PC-9 (cell line): ENCODE measurements around the gene LRCOL1. TPM values are rescaled to one million over a fixed set of nuclear protein-coding genes. Genes with fewer than 3 reads are reported as not detected.

Experiments
- BruUV-seq: library from RNA; stranded (reverse); fragments of 400-500 nt; replicated peaks from 2 replicates; lab custom pipeline; 2021; lab: Mats Ljungman, UMichigan
- CTCF ChIA-PET: fragments of 300-600 bp; sonication (Branson Sonifier 250); formaldehyde crosslinking; loops from one replicate; lab custom pipeline; 2022; ENCODE audit warnings: antibody characterized with exemption; lab: Charles Lee
- POLR2A ChIA-PET: fragments of 300-600 bp; sonication (Branson Sonifier 250); formaldehyde crosslinking; loops from one replicate; lab custom pipeline; 2022; ENCODE audit warnings: antibody characterized with exemption; ENCODE audit not compliant: unreplicated experiment; lab: Charles Lee
- DNase-seq, 2 experiments: peaks; one replicate each; pipeline versions ENCODE4 v3.0.0 to v3.0.0-alpha.2; 2015 to 2022; ENCODE audit warnings: mixed read lengths in 1 of 2
- H2AFZ ChIP-seq: fragments of 200-600 bp; sonication (generic); 2 replicates; pipeline ENCODE4 v1.8.1; 2017; ENCODE audit warnings: antibody characterized with exemption
- H3F3A ChIP-seq: fragments of 200-600 bp; sonication (generic); 2 replicates; pipeline ENCODE4 v1.8.1; 2017; ENCODE audit warnings: antibody characterized with exemption, mild to moderate bottlenecking, low read depth; ENCODE audit not compliant: insufficient read depth
- H3K27ac ChIP-seq: fragments of 200-600 bp; sonication (generic); 2 replicates; pipeline ENCODE4 v1.6.1; 2016; ENCODE audit warnings: mixed run types
- H3K27me3 ChIP-seq: fragments of 200-600 bp; sonication (generic); 2 replicates; pipeline ENCODE4 v1.6.1; 2016; ENCODE audit warnings: low read depth, mixed run types; ENCODE audit not compliant: insufficient read depth
- H3K36me3 ChIP-seq: fragments of 200-600 bp; sonication (generic); 2 replicates; pipeline ENCODE4 v1.6.1; 2016; ENCODE audit warnings: low read depth, mixed run types
- H3K4me1 ChIP-seq: fragments of 200-600 bp; sonication (generic); replicated peaks from 2 replicates; pipeline ENCODE4 v1.6.1; 2016; ENCODE audit warnings: mixed run types; ENCODE audit not compliant: insufficient read depth
- H3K4me2 ChIP-seq: fragments of 200-600 bp; sonication (generic); 2 replicates; pipeline ENCODE4 v1.6.1; 2017; ENCODE audit warnings: mixed run types
- H3K4me3 ChIP-seq: fragments of 200-600 bp; sonication (generic); 2 replicates; pipeline ENCODE4 v1.6.1; 2016; ENCODE audit warnings: mixed run types
- H3K79me2 ChIP-seq: fragments of 200-600 bp; sonication (generic); 2 replicates; pipeline ENCODE4 v1.6.1; 2017; ENCODE audit warnings: low read depth, mixed run types
- H3K9me2 ChIP-seq: fragments of 200-600 bp; sonication (generic); 2 replicates; pipeline ENCODE4 v1.8.1; 2017; ENCODE audit warnings: mild to moderate bottlenecking; ENCODE audit not compliant: insufficient read depth
- H3K9me3 ChIP-seq: fragments of 200-600 bp; sonication (generic); 2 replicates; pipeline ENCODE4 v1.8.1; 2016; ENCODE audit warnings: low read depth; ENCODE audit not compliant: insufficient read depth
- H4K20me1 ChIP-seq: fragments of 200-600 bp; sonication (generic); 2 replicates; pipeline ENCODE4 v1.8.1; 2017; ENCODE audit not compliant: insufficient read depth
- CTCF ChIP-seq: fragments of 200-600 bp; sonication (generic); conservative IDR thresholded peaks from 2 replicates; pipeline ENCODE4 v1.6.1; 2017; ENCODE audit warnings: mixed run types, antibody characterized with exemption, mild to moderate bottlenecking, moderate library complexity
- EZH2 ChIP-seq: fragments of 200-600 bp; sonication (generic); IDR thresholded peaks from 2 replicates; pipeline ENCODE4 v1.8.0; 2017; ENCODE audit warnings: antibody characterized with exemption, low read depth
- intact Hi-C: fragments of 100-400 bp; cut with micrococcal nuclease; formaldehyde crosslinking; loops from one replicate; pipeline ENCODE4 v1.10.0; 2022; ENCODE audit not compliant: unreplicated experiment
- total RNA-seq: library from RNA; stranded (reverse); gene quantifications from 2 replicates; pipeline ENCODE4 v1.2.3, GENCODE V29; 2021

The LRCOL1 gene
- total RNA-seq, 1 experiment from 2014 or later, result not detected

DNA sequence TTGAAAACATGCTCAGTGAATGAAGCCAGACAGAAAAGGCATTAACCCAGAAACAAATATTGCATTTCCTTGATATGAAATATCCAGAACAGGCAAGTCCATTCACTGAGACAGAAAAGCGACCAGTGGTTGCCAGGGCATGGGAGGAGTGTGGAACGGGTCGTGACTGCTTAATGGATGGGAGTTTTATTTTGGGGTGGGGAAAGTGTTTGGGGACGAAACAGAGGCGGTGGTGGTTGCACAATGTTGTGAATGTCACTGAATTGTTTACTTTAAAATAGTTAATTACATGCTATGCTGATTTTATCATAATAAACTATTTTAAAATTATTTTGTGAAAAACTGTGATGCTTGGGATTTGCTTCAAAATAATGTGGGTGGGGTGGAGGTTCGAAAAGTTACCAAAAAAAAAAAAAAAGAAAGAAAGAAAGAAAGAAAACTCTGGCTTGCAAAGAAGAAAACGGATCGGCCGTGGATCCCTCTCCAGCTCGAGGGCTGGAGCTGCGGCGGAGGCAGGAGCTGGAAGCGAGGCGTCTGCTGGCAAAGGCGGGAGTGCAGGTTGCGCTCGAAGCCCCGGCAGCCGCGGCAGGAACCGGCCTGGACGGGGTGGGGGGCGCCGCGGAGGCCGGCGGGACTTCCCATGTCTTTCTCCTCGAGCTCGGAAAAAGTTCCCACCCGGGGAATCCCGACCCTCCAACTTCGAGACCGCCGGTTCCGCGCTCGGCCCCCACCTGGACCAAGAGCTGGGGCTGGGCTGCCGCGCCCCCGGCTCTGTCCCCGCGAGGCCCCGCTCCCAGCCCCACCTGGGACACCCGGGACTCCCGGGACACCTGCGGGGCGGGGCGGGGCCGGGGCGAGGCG lies 7.7 kb upstream of the LRCOL1 start:
- peaks cover 7% of the 10 kb centered on the region for H3K9me3 ChIP-seq
- peaks cover 17% of the 10 kb centered on the region for H3F3A ChIP-seq
- DNase-seq, result no peak
- H3K27me3 ChIP-seq, result peaks cover 19% of the 10 kb centered on the region; the same call in 1 of the 2 replicates
- BruUV-seq, result no TSS peak
- H3K4me1 ChIP-seq, result peaks cover 14% of the 10 kb centered on the region
- ChIA-PET POLR2A (no interaction called here), CTCF (no interaction called here)
- H3K4me3 ChIP-seq, result no peak overlapping the region
- no peak overlapping the region for H3K27ac ChIP-seq
- H4K20me1 ChIP-seq, result 0 out of 2 replicates have a peak, but pooled peaks cover 6% of the 10 kb centered on the region
- H3K9me2 ChIP-seq, result no peaks in the 10 kb centered on the region
- no peak overlapping the region for H2AFZ ChIP-seq
- no peak overlapping the region for H3K4me2 ChIP-seq
- no peaks in the 10 kb centered on the region for H3K36me3 ChIP-seq
- no peaks in the 10 kb centered on the region for H3K79me2 ChIP-seq
- intact Hi-C loops, result loop anchor here (10.0 kb wide), 1 partner anchor 463 kb away; no protein-coding TSS in a partner anchor
- TF ChIP-seq EZH2, result no peak
- no peak for TF ChIP-seq CTCF

DNA sequence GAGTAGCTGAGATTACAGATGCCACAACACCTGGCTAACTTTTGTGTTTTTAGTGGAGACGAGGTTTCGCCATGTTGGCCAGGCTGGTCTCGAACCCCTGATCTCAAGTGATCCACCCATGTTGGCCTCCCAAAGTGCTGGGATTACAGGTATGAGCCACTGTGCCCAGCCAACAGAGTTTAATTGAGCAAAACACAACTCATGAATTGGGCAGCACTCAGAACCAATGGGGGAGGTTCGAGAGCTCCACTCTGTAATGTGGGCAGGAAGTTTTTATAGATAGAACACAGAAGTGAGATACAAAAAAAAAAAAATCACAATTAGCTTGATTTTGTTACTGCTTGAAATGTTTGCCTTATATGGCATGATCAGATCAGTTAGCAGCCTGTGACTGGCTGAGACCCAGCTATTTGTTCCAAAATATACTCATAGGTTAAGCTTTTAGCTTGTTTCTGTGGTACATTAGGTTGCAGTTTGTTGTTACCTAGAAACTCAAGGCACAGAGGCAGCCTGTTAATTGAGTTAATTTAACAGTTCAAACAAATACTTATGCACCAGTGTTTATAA lies 6.8 kb upstream of the LRCOL1 start:
- Histone ChIP-seq H2AFZ (no peak overlapping the region), H3K27me3 (peaks cover 24% of the 10 kb centered on the region; the same call in 1 of the 2 replicates), H3K79me2 (no peaks in the 10 kb centered on the region), H3K4me2 (no peak overlapping the region), H3K9me2 (no peaks in the 10 kb centered on the region), H3F3A (peaks cover 8% of the 10 kb centered on the region; the same call in 1 of the 2 replicates), H3K27ac (no peak overlapping the region), H4K20me1 (0 out of 2 replicates have a peak, but pooled peaks cover under 1% of the 10 kb centered on the region), H3K36me3 (no peaks in the 10 kb centered on the region), H3K4me3 (no peak overlapping the region), H3K4me1 (peaks cover 6% of the 10 kb centered on the region), H3K9me3 (peaks cover 7% of the 10 kb centered on the region)
- intact Hi-C loops, result loop anchor here (10.0 kb wide), 1 partner anchor 462 kb away; no protein-coding TSS in a partner anchor
- DNase-seq, result no peak
- ChIA-PET POLR2A (no interaction called here), CTCF (no interaction called here)
- no TSS peak for BruUV-seq
- TF ChIP-seq EZH2, result no peak
- no peak for TF ChIP-seq CTCF

DNA sequence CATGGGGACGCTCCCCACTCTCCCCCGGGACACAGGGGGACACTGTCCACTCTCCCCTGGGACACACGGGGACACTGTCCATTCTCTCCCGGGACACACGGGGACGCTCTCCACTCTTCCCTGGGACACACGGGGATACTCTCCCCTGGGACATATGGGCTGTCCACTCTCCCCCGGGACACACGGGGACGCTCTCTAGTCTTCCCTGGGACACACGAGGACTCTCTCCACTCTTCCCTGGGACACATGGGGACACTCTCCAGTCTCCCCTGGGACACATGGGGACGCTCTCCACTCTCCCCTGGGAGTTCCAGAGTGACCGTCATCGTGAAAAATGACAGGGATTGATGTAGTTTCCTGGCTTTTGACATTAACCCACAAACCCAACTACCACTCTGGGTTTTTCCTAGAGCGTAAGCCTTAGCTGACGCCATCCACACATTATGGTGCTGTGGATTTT lies 5.2 kb upstream of the LRCOL1 start:
- ChIA-PET CTCF (interaction anchor here (0.5 to 1.4 kb wide), 2 partner anchors 208 to 462 kb away, joined by 4 to 5 read pairs; no protein-coding TSS in a partner anchor), POLR2A (no interaction called here)
- H3K36me3 ChIP-seq, result no peaks in the 10 kb centered on the region
- H3K27ac ChIP-seq, result no peak overlapping the region
- H3K4me1 ChIP-seq, result no peaks in the 10 kb centered on the region
- H3K4me2 ChIP-seq, result no peak overlapping the region
- no peak overlapping the region for H2AFZ ChIP-seq
- intact Hi-C loops, result loop anchor here (1.0 to 10.0 kb wide), 2 partner anchors 200 to 461 kb away; no protein-coding TSS in a partner anchor
- BruUV-seq, result no TSS peak
- no peaks in the 10 kb centered on the region for H3K9me2 ChIP-seq
- TF ChIP-seq CTCF (no peak), EZH2 (no peak)
- H3K27me3 ChIP-seq, result peaks cover 39% of the 10 kb centered on the region
- H3K9me3 ChIP-seq, result peaks cover 7% of the 10 kb centered on the region
- no peak for DNase-seq
- H3F3A ChIP-seq, result peaks cover 8% of the 10 kb centered on the region; the same call in 1 of the 2 replicates
- no peak overlapping the region for H3K4me3 ChIP-seq
- no peaks in the 10 kb centered on the region for H3K79me2 ChIP-seq
- H4K20me1 ChIP-seq, result no peaks in the 10 kb centered on the region
